K562 (cell line): Measurements from ENCODE around the gene SFXN2. TPM values are rescaled to one million over a fixed set of nuclear protein-coding genes. Genes with fewer than 3 reads are reported as not detected.
A peak's percentile ranks its signal among the peaks of the same experiment; 100 is the strongest.

Source experiments
- BHLHE40 ChIP-seq: IDR thresholded peaks from 2 replicates; pipeline ENCODE4 v1.6.1; 2011; ENCODE audit warnings: low read length, improper control_type of control experiment
- CTCF ChIP-seq, 3 experiments: IDR thresholded peaks in 2 of 3; conservative IDR thresholded peaks in 1 of 3; 2 replicates each; pipeline ENCODE4 v1.5.1; 2011 to 2012; ENCODE audit warnings: low read length in 3 of 3, mild to moderate bottlenecking in 3 of 3, control low read depth in 2 of 3, improper control_type of control experiment in 1 of 3, inconsistent platforms in 1 of 3, low read depth in 1 of 3, mixed read lengths in 1 of 3, moderate library complexity in 1 of 3; ENCODE audit not compliant: insufficient read depth in 2 of 3
- EP300 ChIP-seq: IDR thresholded peaks from 2 replicates; pipeline ENCODE4 v1.6.1; 2012; ENCODE audit warnings: low read length, improper control_type of control experiment
- ILF3 ChIP-seq: fragments of 450-650 bp; IDR thresholded peaks from 2 replicates; pipeline ENCODE4 v1.6.1; 2018; ENCODE audit warnings: antibody characterized with exemption, mild to moderate bottlenecking, moderate library complexity, borderline replicate concordance
- MAZ ChIP-seq, 2 experiments: fragments of 450-650 bp in 1 of 2; sonication (generic) in 1 of 2; formaldehyde crosslinking; IDR thresholded peaks in 1 of 2; conservative IDR thresholded peaks in 1 of 2; 2 replicates each; pipeline versions ENCODE4 v1.4.0 to v1.5.0; 2020; ENCODE audit warnings: mild to moderate bottlenecking in 1 of 2, missing genetic modification reagents in 1 of 2
- RBBP5 ChIP-seq: fragments of 200-600 bp; sonication (generic); IDR thresholded peaks from 2 replicates; pipeline ENCODE4 v1.6.1; 2012; ENCODE audit warnings: borderline replicate concordance, mild to moderate bottlenecking, low read length, control low read depth, inconsistent platforms; ENCODE audit not compliant: insufficient read depth, poor library complexity, severe bottlenecking
- TBP ChIP-seq: optimal IDR thresholded peaks from 2 replicates; pipeline ENCODE3; 2011; ENCODE audit warnings: low read depth, low read length, improper control_type of control experiment
- TFAP4 ChIP-seq: sonication (generic); formaldehyde crosslinking; IDR thresholded peaks from 2 replicates; pipeline ENCODE4 v1.8.0; 2022; ENCODE audit warnings: missing genetic modification reagents, mild to moderate bottlenecking, moderate library complexity, borderline replicate concordance
- YY1 ChIP-seq, 3 experiments: IDR thresholded peaks; 2 replicates each; pipeline ENCODE4 v1.6.1; 2011; ENCODE audit warnings: low read length in 2 of 3, mild to moderate bottlenecking in 2 of 3, moderate library complexity in 2 of 3, borderline replicate concordance in 1 of 3, control low read depth in 1 of 3, low read depth in 1 of 3; ENCODE audit not compliant: insufficient read depth in 3 of 3, insufficient replicate concordance in 2 of 3, control insufficient read depth in 1 of 3, insufficient read length in 1 of 3; ENCODE audit errors: extremely low read depth in 1 of 3
- ZNF263 ChIP-seq: sonication (generic); formaldehyde crosslinking; IDR thresholded peaks from 2 replicates; pipeline ENCODE4 v1.8.0; 2022; ENCODE audit warnings: mild to moderate bottlenecking, missing genetic modification reagents, borderline replicate concordance
- ZNF785 ChIP-seq: fragments of 250-450 bp; sonication (Bioruptor Pico); IDR thresholded peaks from 2 replicates; pipeline ENCODE4 v1.4.0; 2020; ENCODE audit warnings: mild to moderate bottlenecking
- polyA plus RNA-seq, 8 experiments: library from polyadenylated mRNA; depleted of rRNA in 4 of 8; stranded (reverse) in 5 of 8; unstranded in 3 of 8; fragments of >200 nt; fragmentation: Nextera tagmentation in 2 of 8; fragmentation: Illumina TruSeq in 1 of 8; extraction: Ambion mirVana in 2 of 8; extraction: Trizol in 1 of 8; gene quantifications; 2 replicates each; pipeline versions ENCODE4 v1.2.1 to v1.2.3, GENCODE V29; 2011 to 2014; ENCODE audit warnings: inconsistent platforms in 1 of 8, missing spikeins in 1 of 8
- total RNA-seq, 7 experiments: library from RNA; depleted of rRNA in 6 of 7; stranded (reverse); fragments of >200 nt in 6 of 7; fragmentation: Illumina TruSeq in 2 of 7; extraction: Trizol in 2 of 7; gene quantifications; 2 replicates each; pipeline versions ENCODE4 v1.2.1 to v1.2.3, GENCODE V29; 2011 to 2021; ENCODE audit warnings: low replicate concordance in 1 of 7
- TF ChIP-seq, protein P1 (sequence below), 2 experiments: fragments of 450-650 bp in 1 of 2; sonication (generic) in 1 of 2; formaldehyde crosslinking in 1 of 2; IDR thresholded peaks; 2 replicates each; pipeline versions ENCODE4 v1.7.1 to v1.9.0; 2016 to 2022; ENCODE audit warnings: inconsistent platforms in 1 of 2, mild to moderate bottlenecking in 1 of 2, missing genetic modification reagents in 1 of 2

Gene SFXN2
- total and polyA plus RNA-seq, 9 of the 15 experiments (the other 6 are each of a cell fraction or from before 2014, with no cell fraction given), result 7.3 to 23.8 (median 15.7) TPM

GRCh38 chr10:102713814-102714620 is 419 bp upstream of the SFXN2 start, which contains the start of gene ARL3 (continued):
- TF ChIP-seq, protein P1, sequence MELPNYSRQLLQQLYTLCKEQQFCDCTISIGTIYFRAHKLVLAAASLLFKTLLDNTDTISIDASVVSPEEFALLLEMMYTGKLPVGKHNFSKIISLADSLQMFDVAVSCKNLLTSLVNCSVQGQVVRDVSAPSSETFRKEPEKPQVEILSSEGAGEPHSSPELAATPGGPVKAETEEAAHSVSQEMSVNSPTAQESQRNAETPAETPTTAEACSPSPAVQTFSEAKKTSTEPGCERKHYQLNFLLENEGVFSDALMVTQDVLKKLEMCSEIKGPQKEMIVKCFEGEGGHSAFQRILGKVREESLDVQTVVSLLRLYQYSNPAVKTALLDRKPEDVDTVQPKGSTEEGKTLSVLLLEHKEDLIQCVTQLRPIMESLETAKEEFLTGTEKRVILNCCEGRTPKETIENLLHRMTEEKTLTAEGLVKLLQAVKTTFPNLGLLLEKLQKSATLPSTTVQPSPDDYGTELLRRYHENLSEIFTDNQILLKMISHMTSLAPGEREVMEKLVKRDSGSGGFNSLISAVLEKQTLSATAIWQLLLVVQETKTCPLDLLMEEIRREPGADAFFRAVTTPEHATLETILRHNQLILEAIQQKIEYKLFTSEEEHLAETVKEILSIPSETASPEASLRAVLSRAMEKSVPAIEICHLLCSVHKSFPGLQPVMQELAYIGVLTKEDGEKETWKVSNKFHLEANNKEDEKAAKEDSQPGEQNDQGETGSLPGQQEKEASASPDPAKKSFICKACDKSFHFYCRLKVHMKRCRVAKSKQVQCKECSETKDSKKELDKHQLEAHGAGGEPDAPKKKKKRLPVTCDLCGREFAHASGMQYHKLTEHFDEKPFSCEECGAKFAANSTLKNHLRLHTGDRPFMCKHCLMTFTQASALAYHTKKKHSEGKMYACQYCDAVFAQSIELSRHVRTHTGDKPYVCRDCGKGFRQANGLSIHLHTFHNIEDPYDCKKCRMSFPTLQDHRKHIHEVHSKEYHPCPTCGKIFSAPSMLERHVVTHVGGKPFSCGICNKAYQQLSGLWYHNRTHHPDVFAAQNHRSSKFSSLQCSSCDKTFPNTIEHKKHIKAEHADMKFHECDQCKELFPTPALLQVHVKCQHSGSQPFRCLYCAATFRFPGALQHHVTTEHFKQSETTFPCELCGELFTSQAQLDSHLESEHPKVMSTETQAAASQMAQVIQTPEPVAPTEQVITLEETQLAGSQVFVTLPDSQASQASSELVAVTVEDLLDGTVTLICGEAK (IDR thresholded peaks at IDR 0.05), result no peak
- TF ChIP-seq, protein P1 (CRISPR knock-in tag; IDR thresholded peaks at IDR 0.05), result no peak
- TF ChIP-seq EP300, result no peak
- TF ChIP-seq RBBP5, result peak; percentile 53
- TF ChIP-seq TBP, result peak; percentile 34
- TF ChIP-seq CTCF (IDR thresholded peaks at IDR 0.05 in 2 of 3, conservative IDR thresholded peaks at IDR 0.05 in 1 of 3; ENCODE audit: insufficient read depth in 2 of 3, low read depth in 1 of 3, low read length in 3 of 3), result peak in 1 of 3 experiments; percentile 51; a peak in 3 of 6 replicates
- TF ChIP-seq TFAP4 (CRISPR knock-in tag), result peak; percentile 98
- no peak for TF ChIP-seq ILF3
- TF ChIP-seq ZNF785 (CRISPR knock-in tag), result no peak
- TF ChIP-seq MAZ (CRISPR knock-in tag; conservative IDR thresholded peaks at IDR 0.05 in 1 of 2, IDR thresholded peaks at IDR 0.05 in 1 of 2), result no peak
- peak in 1 of 3 experiments; percentile 68 for TF ChIP-seq YY1 (IDR thresholded peaks at IDR 0.05; ENCODE audit: borderline replicate concordance in 1 of 3, control insufficient read depth in 1 of 3, extremely low read depth in 1 of 3, insufficient read depth in 3 of 3, insufficient read length in 1 of 3, insufficient replicate concordance in 2 of 3, low read depth in 1 of 3, low read length in 2 of 3)
- 0 out of 2 replicates have a peak, but pooled peaks have one; percentile 13 for TF ChIP-seq BHLHE40
- peak; percentile 99 for TF ChIP-seq ZNF263
